GM19467 (cell line): ENCODE measurements around the gene HOXD4.

ENCODE experiments used
- ATAC-seq: cut with Tn5 transposase; IDR thresholded peaks from one replicate; pipeline ENCODE4 v1.9.1; 2021; ENCODE audit warnings: mild to moderate bottlenecking, moderate library complexity; ENCODE audit not compliant: unreplicated experiment

HOXD4 gene

GRCh38 chr2:176126929-176127773, 24.2 kb upstream of the HOXD4 start:
- no peak for ATAC-seq

- ATAC-seq: no peak
Observed at GRCh38 chr2:176127774-176128072, 23.6 kb upstream of the HOXD4 start.

- no peak for ATAC-seq
Observed at GRCh38 chr2:176128172-176128981, 23.0 kb upstream of the HOXD4 start.

GRCh38 chr2:176128982-176129796, 22.2 kb upstream of the HOXD4 start, which contains the start of gene HOXD8:
HOXD8 (plus strand) TSS chr2:176129705; CDS start chr2:176130367, 662 bp downstream.
- no peak for ATAC-seq

- ATAC-seq: no peak
Observed at GRCh38 chr2:176129813-176130146, 21.6 kb upstream of the HOXD4 start.

GRCh38 chr2:176130147-176130956, 21.0 kb upstream of the HOXD4 start:
- no peak for ATAC-seq

GRCh38 chr2:176130957-176131847, 20.1 kb upstream of the HOXD4 start:
- ATAC-seq: no peak

GRCh38 chr2:176131848-176132158, 19.5 kb upstream of the HOXD4 start:
- no peak for ATAC-seq

- no peak for ATAC-seq
Observed at GRCh38 chr2:176132205-176133171, 18.9 kb upstream of the HOXD4 start.

GRCh38 chr2:176133389-176133788, 18.0 kb upstream of the HOXD4 start:
- no peak for ATAC-seq

GRCh38 chr2:176134035-176134434, 17.3 kb upstream of the HOXD4 start:
- ATAC-seq: no peak

GRCh38 chr2:176135035-176135440, 16.3 kb upstream of the HOXD4 start:
- no peak for ATAC-seq

- ATAC-seq: no peak
Observed at GRCh38 chr2:176136374-176137251, 14.7 kb upstream of the HOXD4 start.

GRCh38 chr2:176137252-176137580, 14.1 kb upstream of the HOXD4 start:
- ATAC-seq: no peak

- no peak for ATAC-seq
Observed at GRCh38 chr2:176137906-176138305, 13.4 kb upstream of the HOXD4 start.

GRCh38 chr2:176138526-176138922, 12.8 kb upstream of the HOXD4 start:
- ATAC-seq: no peak

- ATAC-seq: no peak
Observed at GRCh38 chr2:176138923-176139660, 12.3 kb upstream of the HOXD4 start.
